AG08395 (cell line): Measurements from ENCODE around the gene SFSWAP.
"Not testable (repeated sequence)": the region's sequence is repeated elsewhere in the genome, so short reads cannot be mapped to it uniquely, and the experiment has no call there.

Experiments
- DNase-seq: peaks from one replicate; pipeline ENCODE4 v3.0.0; 2012; ENCODE audit warnings: mixed read lengths, low spot score

SFSWAP gene

DNA sequence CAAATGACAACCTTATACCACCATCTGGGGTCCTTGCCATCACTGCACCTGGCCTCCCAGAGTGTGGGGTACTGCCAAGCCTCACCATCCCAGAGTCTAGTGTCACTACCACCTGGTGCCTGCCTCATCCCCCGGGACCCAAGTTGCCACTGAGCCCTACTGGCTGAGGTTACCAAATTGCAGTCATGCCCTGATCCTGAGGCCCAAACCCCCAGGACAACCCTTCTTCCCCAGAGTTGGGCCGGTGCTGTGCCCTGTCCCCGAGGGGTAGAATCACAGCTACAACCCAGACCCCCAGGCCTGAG lies 8.4 kb upstream of the SFSWAP start:
- DNase-seq: no peak

DNA sequence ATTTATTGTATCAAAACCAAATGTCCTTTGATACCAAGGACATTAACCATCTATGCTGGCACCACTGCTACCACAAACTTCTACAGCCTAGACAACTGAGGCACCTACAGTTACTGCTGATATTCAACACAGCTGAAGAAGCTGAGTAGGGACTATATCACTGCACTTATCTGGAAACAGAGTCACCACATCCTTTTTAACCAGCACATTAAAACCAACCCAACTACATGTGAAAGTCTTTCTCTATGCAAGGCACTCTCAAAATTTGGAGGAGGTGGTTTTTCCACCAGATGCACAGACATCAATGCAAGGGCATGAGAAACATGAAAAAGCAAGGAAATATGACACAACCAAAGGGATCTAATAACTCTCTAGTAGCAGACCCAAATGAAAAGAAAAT lies 7.7 kb upstream of the SFSWAP start:
- no peak for DNase-seq

DNA sequence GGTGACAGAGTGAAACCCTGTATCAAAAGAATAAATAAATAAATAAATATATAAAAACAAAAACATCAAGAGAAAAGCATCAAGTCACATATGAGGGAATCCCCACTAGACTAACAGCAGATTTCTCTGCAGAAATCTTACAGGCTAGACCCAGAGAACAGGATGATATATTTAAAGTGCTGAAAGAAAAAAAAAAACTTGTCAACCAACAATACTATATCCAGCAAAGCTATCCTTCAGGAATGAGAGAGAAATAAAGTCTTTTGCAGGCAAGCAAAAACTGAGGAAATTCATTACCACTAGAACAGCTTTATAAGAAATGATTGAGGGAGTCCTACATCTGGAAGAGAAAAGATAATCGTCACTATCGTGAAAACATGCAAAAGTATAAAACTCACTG lies 6.4 kb upstream of the SFSWAP start:
- no peak for DNase-seq

- not testable (repeated sequence) for DNase-seq
Observed at GRCh38 chr12:131706709-131707108, 4.2 kb upstream of the SFSWAP start.

DNA sequence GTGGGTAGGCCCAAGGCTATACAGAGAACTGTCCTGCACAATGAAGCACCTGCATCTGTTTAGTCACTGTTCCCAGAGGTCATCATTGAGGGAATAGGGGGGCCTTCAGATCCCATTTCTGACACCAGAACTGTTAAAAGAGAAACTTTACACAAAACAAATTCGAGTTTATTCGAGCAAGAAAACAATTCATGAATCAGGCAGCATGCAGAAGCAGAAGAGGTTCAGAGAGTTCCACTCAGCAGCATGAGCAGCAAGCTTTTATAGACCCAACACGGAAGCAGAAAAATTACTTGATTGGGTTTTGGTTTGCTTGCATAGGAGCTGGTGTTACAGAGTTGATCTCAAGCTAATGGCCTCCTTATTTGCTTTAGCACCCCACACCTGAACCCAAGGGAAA lies 1.7 kb upstream of the SFSWAP start:
- no peak for DNase-seq

GRCh38 chr12:131711551-131712205 lies 788 bp downstream of the SFSWAP start:
- no peak for DNase-seq

- DNase-seq: no peak
Observed at GRCh38 chr12:131713349-131713748, 2.5 kb downstream of the SFSWAP start.

DNA sequence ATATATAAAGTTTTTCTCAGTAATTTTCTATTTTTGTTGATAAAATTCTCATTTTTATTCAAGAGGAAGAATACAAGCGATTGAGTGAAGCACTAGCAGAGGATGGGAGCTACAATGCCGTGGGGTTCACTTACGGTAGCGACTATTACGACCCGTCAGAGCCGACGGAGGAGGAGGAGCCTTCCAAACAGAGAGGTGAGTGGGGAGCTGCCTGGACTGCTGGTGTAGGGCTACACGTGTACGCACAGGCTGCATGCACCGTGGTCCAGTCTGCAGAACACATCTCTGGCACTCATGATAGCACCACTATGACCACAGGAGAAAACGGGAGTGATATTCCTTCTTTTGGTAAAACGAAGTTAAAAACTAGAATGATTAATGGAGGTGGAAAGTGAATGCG lies 3.9 kb downstream of the SFSWAP start:
- DNase-seq: no peak

- no peak for DNase-seq
Observed at GRCh38 chr12:131716282-131716681, 5.4 kb downstream of the SFSWAP start.

GRCh38 chr12:131720241-131720640 lies 9.4 kb downstream of the SFSWAP start:
- DNase-seq: no peak

- no peak for DNase-seq
Observed at GRCh38 chr12:131720921-131721320, 10.0 kb downstream of the SFSWAP start.

GRCh38 chr12:131721548-131721947 lies 10.7 kb downstream of the SFSWAP start:
- no peak for DNase-seq

GRCh38 chr12:131723532-131723931 lies 12.6 kb downstream of the SFSWAP start:
- DNase-seq: no peak

DNA sequence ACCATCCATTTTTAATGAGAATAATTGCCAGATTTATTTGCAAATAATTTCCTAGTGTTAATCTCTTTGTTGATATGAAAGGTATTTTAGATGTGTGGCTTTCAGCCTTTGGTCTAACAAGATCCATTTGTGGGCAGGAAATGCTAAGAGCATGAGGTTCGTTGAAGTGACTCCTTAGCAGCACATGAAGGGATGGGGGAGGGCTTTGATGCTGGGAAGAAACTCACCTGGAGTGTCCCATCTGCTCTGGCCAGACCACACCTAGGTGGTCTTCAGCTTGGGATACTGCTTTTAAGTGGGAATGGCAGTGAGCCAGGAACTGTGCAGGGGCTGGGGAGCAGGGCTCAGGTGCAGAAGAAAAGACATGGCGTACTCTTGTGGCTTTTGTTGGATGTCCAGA lies 13.6 kb downstream of the SFSWAP start:
- DNase-seq: no peak

- no peak for DNase-seq
Observed at GRCh38 chr12:131725503-131725902, 14.6 kb downstream of the SFSWAP start.

DNA sequence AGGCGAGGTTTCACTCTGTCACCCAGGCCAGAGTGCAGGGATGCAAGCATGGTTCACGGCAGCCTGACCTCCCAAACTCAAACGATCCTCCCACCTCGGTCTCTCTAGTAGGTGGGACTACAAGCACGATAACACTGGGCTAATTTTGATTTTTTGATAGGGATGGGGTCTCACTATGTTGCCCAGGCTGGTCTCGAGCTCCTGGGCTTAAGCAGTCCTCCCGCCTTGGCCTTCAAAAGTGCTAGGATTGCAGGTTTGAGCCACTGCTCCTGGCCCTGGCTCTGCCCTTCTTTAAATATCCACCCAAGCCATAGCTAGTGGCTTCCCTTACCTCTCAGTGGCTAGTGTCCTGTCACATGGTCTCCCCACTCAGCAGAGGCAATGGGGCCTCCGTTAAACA lies 17.8 kb downstream of the SFSWAP start:
- no peak for DNase-seq

DNA sequence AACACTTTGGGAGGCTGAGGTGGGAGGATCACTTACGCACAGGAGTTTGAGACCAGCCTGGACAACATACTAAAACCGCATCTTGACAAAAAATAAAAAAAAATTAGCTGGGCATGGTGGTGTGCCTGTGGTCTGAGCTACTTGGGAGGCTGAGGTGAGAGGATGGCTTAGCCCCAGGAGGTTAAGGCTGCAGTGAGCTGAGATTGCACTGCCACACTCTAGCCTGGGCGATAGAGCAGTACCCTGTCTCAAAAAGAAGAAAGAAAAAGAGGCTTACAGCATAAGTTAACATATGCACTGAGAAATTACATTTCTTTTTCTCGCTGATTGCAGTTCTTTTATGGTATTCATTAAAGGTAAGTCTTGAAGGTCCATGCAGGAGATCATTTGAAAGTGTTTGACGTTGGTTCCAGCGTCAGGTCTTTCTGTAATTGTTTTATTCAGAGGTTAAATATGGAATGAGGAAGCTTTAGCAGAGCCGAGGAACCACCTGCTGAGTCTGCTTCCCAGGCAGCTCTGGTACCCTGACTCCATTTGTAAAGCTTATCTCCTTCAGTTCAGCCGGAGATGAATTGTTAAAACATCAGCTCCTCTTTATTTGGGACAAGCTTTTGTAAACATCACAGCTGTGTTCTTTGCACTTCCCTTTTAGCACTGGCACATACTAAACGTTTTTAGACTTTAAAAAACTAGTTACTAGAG lies 18.5 kb downstream of the SFSWAP start:
- DNase-seq: no peak

GRCh38 chr12:131732996-131733615 lies 22.2 kb downstream of the SFSWAP start:
- no peak for DNase-seq

DNA sequence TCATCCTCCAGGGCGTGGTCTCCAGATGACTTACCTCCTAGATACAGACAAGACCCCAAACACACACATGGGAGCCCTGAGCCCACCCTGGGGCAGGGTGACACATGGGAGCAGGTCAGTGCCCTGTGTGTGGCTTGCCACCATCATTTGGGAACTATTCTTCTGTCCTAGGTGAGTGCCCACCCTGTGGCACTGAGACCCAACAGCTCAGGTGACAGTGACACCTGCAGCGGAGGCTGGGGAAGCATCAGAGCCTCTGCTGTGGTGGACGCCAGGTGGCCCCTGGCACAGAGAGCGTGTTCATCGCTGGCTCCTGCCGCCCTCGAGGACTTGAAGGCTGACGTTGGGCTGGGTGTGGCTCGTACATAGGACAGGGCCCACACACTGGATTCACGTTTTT lies 23.0 kb downstream of the SFSWAP start:
- no peak for DNase-seq

- no peak for DNase-seq
Observed at GRCh38 chr12:131734336-131735152, 23.7 kb downstream of the SFSWAP start.

DNA sequence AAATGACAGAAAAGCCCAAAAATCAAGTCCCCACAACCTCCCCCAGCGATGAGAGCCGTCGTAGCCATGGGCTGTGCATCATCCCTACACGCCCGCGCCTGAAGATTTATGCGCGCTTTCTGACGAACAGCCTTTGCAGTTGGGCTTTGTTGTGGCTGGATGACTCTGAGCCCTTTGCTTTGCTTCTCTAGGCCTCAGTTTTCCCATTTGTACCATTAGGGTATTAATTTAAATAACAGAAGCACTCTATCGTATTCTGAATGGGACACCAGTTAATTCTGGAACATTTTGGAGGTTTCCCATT lies 24.2 kb downstream of the SFSWAP start:
- no peak for DNase-seq

DNA sequence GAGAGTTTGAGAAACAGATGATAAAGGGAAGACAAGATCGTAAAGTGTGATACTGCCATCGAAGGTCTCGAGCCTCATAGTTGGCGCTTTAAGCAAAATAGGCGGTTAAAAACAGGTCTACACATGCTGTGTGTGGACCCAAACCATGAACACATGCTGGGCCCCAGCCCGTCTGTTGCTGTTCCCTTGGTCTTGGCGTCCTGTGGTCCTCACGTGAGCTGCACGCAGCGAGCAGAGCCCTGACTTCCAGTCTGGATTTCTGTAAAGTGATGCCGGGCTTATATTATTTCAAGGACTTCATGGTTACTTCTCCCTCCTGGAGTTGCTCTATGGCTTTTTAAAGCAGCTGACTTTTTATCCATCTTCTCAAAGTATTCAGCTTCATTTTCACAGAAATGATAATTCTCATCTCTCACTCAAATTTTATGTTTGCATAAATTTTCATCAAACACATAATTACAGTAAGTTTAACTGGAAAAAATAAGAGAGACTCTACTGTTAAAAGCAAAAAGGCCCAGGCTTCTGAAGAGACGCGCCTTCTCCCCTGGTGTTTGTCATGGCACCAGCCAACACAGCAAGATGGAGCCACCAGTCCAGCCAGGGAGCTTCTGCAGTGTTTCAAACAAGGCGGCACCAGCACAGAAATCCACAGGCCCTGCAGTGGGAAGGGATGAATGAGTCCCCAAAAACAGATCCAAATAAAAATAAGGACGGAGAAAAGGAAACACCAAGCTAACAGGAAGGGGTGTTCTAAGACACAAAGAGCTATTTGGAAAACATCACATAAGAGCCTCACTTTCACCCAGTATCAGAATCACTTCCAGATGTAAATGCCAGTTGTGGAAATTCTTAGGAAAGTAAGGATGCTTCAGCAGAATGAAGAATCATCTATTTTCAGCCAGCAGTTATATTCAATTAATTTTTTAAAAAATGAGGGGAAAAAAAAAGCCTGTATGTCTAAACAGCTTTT lies 24.9 kb downstream of the SFSWAP start:
- DNase-seq: no peak
